Measurements from ENCODE around the gene SPIRE1.
"Not testable (repeated sequence)": the region's sequence is repeated elsewhere in the genome, so short reads cannot be mapped to it uniquely, and the experiment has no call there.

SPIRE1 gene

GRCh38 chr18:12647773-12648172 lies 10.1 kb downstream of the SPIRE1 start:
- no peaks in the 10 kb centered on the region for H3K36me3 ChIP-seq (ENCODE audit: insufficient read depth, low read length)
- H3K4me2 ChIP-seq (ENCODE audit: insufficient read depth, low read length): no peak overlapping the region
- no peak overlapping the region for H3K27ac ChIP-seq (ENCODE audit: low read length)
- no peaks in the 10 kb centered on the region for H3K9me3 ChIP-seq (ENCODE audit: insufficient read depth, low read length, severe bottlenecking)
- no peak overlapping the region for H3K4me3 ChIP-seq (ENCODE audit: low read depth in 1 of 2, low read length in 2 of 2)
- DNase-seq (no peak), ATAC-seq (ENCODE audit: insufficient read depth, low read depth) (no peak)
- 0 out of 2 replicates have a peak, but pooled peaks cover under 1% of the 10 kb centered on the region for H3K4me1 ChIP-seq (ENCODE audit: insufficient read depth, low read length)
- no peaks in the 10 kb centered on the region for H4K20me1 ChIP-seq (ENCODE audit: insufficient read depth, low read length)
- no peaks in the 10 kb centered on the region for H3K27me3 ChIP-seq (ENCODE audit: insufficient read depth, low read length, poor library complexity)
- H2AFZ ChIP-seq (ENCODE audit: low read depth, low read length): no peak overlapping the region
- no peaks in the 10 kb centered on the region for H3K79me2 ChIP-seq (ENCODE audit: insufficient read depth, low read length)
- no peak overlapping the region for H3K9ac ChIP-seq (ENCODE audit: low read depth, low read length)
- no peak for TF ChIP-seq EZH2 (IDR thresholded peaks at IDR 0.05; ENCODE audit: borderline replicate concordance, low read depth, low read length, severe bottlenecking)
- TF ChIP-seq CTCF (IDR thresholded peaks at IDR 0.05; ENCODE audit: borderline replicate concordance, extremely low read depth, low read length, poor library complexity, severe bottlenecking): no peak

- Histone ChIP-seq H3K4me2 (ENCODE audit: insufficient read depth, low read length) (no peak overlapping the region), H4K20me1 (ENCODE audit: insufficient read depth, low read length) (no peaks in the 10 kb centered on the region), H3K9ac (ENCODE audit: low read depth, low read length) (no peak overlapping the region), H3K27me3 (ENCODE audit: insufficient read depth, low read length, poor library complexity) (no peaks in the 10 kb centered on the region), H3K4me3 (ENCODE audit: low read depth in 1 of 2, low read length in 2 of 2) (no peak overlapping the region), H3K36me3 (ENCODE audit: insufficient read depth, low read length) (no peaks in the 10 kb centered on the region), H2AFZ (ENCODE audit: low read depth, low read length) (no peak overlapping the region), H3K27ac (ENCODE audit: low read length) (no peak overlapping the region), H3K9me3 (ENCODE audit: insufficient read depth, low read length, severe bottlenecking) (no peaks in the 10 kb centered on the region), H3K4me1 (ENCODE audit: insufficient read depth, low read length) (no peaks in the 10 kb centered on the region), H3K79me2 (ENCODE audit: insufficient read depth, low read length) (no peaks in the 10 kb centered on the region)
- ATAC-seq (ENCODE audit: insufficient read depth, low read depth) (no peak), DNase-seq (no peak)
- no peak for TF ChIP-seq EZH2 (IDR thresholded peaks at IDR 0.05; ENCODE audit: borderline replicate concordance, low read depth, low read length, severe bottlenecking)
- TF ChIP-seq CTCF (IDR thresholded peaks at IDR 0.05; ENCODE audit: borderline replicate concordance, extremely low read depth, low read length, poor library complexity, severe bottlenecking): no peak
Measured at GRCh38 chr18:12645751-12646203, 12.1 kb downstream of the SPIRE1 start.

- ATAC-seq (ENCODE audit: insufficient read depth, low read depth): no peak
- H3K9me3 ChIP-seq (ENCODE audit: insufficient read depth, low read length, severe bottlenecking): no peaks in the 10 kb centered on the region
- no peak for DNase-seq
- no peak overlapping the region for H3K4me2 ChIP-seq (ENCODE audit: insufficient read depth, low read length)
- H4K20me1 ChIP-seq (ENCODE audit: insufficient read depth, low read length): no peaks in the 10 kb centered on the region
- H3K9ac ChIP-seq (ENCODE audit: low read depth, low read length): no peak overlapping the region
- H3K4me1 ChIP-seq (ENCODE audit: insufficient read depth, low read length): no peaks in the 10 kb centered on the region
- TF ChIP-seq EZH2 (IDR thresholded peaks at IDR 0.05; ENCODE audit: borderline replicate concordance, low read depth, low read length, severe bottlenecking) (no peak), CTCF (IDR thresholded peaks at IDR 0.05; ENCODE audit: borderline replicate concordance, extremely low read depth, low read length, poor library complexity, severe bottlenecking) (no peak)
- H2AFZ ChIP-seq (ENCODE audit: low read depth, low read length): no peak overlapping the region
- H3K36me3 ChIP-seq (ENCODE audit: insufficient read depth, low read length): no peaks in the 10 kb centered on the region
- H3K79me2 ChIP-seq (ENCODE audit: insufficient read depth, low read length): no peaks in the 10 kb centered on the region
- H3K27me3 ChIP-seq (ENCODE audit: insufficient read depth, low read length, poor library complexity): no peaks in the 10 kb centered on the region
- H3K4me3 ChIP-seq (ENCODE audit: low read depth in 1 of 2, low read length in 2 of 2): no peak overlapping the region
- H3K27ac ChIP-seq (ENCODE audit: low read length): no peak overlapping the region
Measured at GRCh38 chr18:12645254-12645653, 12.7 kb downstream of the SPIRE1 start.

- H2AFZ ChIP-seq (ENCODE audit: low read depth, low read length); H3K4me2 ChIP-seq (ENCODE audit: insufficient read depth, low read length); ATAC-seq (ENCODE audit: insufficient read depth, low read depth); H3K36me3 ChIP-seq (ENCODE audit: insufficient read depth, low read length); H3K27me3 ChIP-seq (ENCODE audit: insufficient read depth, low read length, poor library complexity); H3K4me3 ChIP-seq (ENCODE audit: low read depth in 1 of 2, low read length in 2 of 2); H3K4me1 ChIP-seq (ENCODE audit: insufficient read depth, low read length); H4K20me1 ChIP-seq (ENCODE audit: insufficient read depth, low read length); H3K9ac ChIP-seq (ENCODE audit: low read depth, low read length); H3K79me2 ChIP-seq (ENCODE audit: insufficient read depth, low read length); H3K27ac ChIP-seq (ENCODE audit: low read length); DNase-seq; H3K9me3 ChIP-seq (ENCODE audit: insufficient read depth, low read length, severe bottlenecking): not testable (repeated sequence)
Measured at GRCh38 chr18:12643756-12644155, 14.2 kb downstream of the SPIRE1 start.
